Fibroblast of skin of right biceps (primary cell): Measurements from ENCODE around the gene RHOJ.

Experiments used
- DNase-seq: peaks from one replicate; pipeline ENCODE4 v3.0.0-alpha.2; 2013

Gene RHOJ

GRCh38 chr14:63205866-63206265 is 1.6 kb downstream of the RHOJ start:
- peak; percentile 24 for DNase-seq

- DNase-seq, result peak; percentile 37
Observed at GRCh38 chr14:63209160-63209559, 4.9 kb downstream of the RHOJ start.

DNA sequence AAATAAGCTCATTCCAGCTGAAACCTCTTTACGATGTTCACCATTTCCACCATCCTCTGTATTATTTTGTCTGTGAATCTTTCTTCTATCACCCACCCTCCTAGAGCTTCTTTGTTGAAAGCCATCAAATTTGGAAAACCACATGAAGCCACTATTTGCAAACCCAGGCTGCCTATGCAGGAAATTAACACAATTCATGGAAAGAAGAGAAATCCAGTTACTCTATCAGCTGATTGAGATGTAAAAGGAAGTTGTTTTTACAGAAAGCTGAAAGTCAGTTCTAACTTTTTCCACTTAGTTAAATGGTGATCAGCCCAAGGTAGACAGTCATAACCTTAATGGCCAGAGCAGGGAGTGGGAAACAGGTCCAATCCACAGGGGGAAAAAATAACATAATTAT is 6.6 kb downstream of the RHOJ start:
- DNase-seq, result no peak

DNA sequence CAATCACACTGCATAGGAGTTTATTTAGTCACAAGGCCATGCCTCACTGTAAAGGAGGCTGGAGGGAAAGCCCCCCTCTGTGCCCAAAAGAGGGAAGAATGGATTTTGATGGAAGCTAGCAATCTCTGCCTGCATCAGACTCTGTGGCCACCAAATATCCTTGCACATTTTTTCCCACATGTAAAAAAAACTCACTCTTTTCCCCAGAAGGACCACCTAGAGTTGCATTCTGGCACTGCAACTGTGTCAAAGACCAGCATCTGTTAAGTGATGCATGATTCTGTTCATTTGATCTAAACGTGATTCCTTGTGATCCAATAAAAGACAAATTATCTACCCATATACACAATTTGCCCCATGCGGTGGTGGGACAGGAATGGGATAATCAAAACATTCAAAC is 8.0 kb downstream of the RHOJ start:
- no peak for DNase-seq

DNA sequence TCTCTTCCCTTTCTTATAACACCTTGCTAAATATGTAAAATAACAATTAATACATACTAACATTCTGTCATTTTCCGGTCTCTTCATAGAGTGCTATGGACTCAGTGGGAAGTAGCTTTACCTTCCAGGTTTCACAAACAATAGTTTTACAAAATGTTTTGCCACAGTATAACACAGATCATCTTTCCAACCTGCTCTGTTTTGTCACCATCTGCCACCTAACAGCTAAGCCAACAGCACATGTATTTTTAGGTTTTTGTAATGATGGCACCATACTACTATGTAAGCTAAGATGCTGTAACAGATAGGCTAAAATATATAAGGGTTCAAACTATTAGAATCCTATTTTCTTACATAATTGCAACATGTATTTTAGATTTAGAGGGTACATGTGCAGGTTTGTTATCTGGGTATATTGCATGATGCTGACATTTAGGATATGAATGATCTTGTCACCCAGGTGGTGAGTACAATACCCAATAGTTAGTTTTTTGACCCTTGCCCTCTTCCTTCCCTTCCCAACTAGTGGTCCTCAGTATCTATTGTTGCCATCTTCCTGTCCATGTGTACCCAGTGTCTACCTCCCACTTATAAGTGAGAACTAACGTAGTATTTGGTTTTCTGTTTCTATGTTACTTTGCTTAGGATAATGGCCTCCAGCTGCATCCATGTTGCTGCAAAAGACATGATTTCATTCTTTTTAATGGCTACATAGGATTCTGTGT is 8.7 kb downstream of the RHOJ start:
- DNase-seq, result no peak

DNA sequence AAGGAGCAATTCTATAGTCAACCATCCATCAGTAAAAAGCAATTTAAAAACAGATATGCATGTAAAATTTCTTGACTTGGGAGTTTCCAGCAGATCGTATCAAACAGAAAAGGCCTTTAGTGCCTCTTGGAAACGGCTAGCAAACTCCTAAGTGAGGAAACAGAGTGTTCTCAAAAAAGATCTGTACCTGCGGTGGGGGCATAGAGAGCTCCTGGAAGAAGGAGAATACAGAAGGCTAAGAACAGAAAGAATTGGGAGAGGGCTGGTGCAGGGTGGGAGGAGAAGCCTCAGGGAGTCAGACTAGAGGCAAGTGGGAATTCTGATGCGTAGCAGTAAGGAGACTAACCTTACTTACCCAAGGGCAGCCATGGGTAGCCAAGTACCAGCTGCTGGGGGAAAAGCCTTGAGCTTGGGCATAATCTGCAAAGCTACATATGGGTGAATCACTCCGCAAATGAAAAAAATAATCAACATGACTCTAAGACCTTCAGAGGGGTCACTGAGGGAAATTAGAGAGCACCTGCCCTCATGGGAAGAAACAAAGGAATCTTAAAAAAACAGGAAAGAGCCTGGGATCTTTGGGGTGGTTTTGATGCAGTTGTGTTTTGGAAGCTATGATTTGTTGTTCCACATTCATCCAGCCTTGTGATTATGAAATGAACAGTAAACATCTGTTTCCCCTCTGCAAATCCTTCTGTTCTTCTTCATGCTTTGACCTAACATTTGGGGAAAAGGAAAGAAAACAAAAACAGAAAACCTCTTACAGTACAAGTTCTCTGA is 10.4 kb downstream of the RHOJ start:
- DNase-seq, result no peak

GRCh38 chr14:63220526-63220925 is 16.3 kb downstream of the RHOJ start:
- no peak for DNase-seq

DNA sequence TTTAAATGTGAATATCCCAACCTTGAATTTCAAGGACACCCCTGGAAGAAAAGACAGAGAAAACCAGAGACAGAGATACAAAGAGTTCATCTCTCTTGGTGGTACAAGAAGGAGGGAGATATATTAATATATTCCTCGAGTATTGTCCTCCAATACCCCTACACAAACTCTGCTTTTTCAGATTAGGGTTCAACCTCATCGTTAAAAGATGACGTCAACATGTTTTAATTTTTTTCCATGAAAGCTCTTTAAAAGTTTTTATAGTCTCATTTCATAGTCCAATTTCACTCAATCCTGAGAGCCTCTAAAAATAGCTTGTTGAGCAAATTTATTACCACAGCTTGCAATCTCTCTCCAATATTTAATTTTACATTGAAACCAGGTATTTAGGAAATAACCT is 19.4 kb downstream of the RHOJ start:
- DNase-seq, result no peak

DNA sequence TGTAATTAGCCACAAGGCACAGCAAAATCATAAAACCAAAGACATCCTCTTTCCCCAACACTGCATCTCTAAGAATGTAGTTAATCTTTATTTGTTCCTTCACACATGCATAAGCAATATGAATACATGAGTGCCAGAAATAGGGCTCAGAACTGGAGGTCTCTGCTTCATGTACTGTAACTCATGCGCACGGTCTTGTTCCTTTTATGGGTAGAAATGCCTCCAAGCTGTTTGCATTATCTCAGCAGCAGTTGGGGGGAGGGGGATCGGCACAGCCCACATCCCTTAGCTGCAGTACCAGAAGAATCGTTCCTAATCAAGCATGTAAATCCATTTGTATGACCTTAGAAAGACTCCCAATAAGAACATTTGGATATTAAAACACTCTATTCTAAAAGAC is 20.0 kb downstream of the RHOJ start:
- peak; percentile 25 for DNase-seq

DNA sequence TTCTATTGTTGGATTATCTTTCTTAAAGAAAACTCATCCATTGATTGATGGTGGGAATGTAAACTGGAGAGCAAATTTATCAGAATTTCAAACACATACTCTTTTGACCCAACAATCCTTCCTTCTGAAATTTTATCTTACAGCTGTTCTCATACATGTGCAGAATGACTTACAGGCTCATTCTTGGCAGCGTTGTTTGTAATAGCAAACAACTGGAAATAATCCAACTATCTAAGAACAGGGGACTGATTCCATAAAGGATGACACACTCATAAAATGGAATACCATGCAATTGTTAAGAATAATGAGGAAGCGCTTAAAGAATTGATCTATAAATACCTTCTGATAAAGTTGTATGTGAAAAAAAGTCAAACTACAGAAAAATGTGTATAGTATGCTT is 24.0 kb downstream of the RHOJ start:
- DNase-seq, result no peak

DNA sequence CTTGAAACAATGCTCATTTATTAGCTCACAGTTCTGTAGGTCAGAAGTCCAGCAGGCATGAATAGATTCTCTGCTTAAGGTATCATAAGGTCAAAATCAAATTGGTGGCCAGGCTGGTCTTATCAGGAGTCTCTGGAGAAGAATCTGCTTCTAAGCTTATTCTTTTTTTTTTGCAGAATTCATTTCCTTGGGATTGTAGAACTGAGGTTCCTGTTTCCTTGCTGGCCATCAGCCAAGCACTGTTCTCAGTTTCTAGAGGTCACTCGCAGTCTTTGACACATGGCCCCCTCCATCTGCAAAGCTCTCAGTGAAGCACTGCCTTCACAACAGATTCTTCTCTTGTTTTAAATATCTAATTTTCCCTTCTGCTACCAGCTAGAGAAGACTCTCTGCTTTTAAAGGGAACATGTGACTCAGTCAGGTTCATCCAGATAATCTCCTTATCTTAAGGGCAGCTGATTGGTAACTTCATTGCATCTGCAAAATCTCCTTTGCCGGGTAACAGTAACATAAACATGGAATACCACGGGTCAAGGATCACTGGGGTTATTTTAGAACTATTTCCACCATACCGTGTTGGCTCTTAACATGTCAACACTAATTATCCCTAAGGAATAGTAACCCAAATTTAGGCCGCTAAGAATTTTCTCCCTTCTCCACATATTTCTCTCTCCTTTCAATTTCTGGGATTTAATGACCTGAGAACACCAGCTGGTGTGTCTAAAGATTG is 25.3 kb downstream of the RHOJ start:
- no peak for DNase-seq

- no peak for DNase-seq
Observed at GRCh38 chr14:63231766-63232165, 27.5 kb downstream of the RHOJ start.

DNA sequence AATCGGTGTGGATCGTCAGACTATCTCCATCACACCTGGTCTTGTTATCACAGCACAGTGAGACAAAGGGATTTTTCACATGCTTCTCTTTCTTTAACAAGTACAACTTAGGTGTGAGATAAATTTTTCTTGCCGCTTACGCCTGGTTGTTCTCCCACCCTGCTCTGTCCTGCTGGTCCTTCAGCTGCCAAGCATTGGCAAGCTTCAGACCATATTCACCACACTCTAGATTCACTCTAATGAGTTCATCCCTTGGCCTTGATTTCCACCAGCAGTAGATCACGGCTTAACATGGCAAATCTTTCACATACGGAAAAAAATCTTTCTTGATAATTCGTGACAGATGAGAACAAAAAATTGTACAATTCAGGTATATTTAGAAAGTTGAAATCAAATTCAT is 33.5 kb downstream of the RHOJ start:
- DNase-seq, result no peak

DNA sequence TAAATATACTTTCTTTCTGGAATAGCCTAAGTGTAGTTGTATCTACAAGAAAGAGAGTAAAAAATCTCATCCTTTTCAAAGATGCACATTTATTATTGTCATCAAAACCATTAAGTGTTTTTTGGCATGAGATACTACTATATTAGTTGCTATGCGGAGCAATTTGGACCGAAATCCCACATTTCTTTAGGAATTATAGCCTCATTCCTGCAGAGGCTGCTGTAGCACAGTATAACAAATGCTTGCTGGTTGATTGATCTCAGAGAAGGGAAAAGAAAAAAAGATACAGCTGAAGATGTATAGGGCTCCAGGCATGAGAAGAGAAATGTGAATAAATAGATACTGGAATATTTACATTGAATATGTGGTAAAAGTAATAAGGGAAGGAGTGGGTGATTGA is 36.0 kb downstream of the RHOJ start:
- no peak for DNase-seq

DNA sequence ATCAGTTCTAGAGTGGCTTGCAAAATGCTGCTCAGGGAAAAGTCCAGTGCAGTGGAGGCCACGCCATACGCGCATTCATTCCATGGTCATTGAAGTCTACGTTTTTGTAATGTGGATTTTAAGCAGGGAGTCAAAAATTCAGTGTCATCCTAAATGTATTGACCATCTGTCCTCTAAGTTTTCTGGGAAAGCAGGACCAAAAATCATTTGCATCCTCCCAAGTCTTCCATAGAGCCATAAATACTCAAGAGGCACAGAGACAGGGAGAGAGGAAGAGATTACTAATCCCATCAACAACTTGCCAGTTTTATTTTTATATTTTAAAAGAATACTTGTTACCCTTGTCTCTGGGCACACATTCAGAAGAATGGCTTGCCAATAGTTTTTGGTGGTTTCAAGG is 36.9 kb downstream of the RHOJ start:
- no peak for DNase-seq

DNA sequence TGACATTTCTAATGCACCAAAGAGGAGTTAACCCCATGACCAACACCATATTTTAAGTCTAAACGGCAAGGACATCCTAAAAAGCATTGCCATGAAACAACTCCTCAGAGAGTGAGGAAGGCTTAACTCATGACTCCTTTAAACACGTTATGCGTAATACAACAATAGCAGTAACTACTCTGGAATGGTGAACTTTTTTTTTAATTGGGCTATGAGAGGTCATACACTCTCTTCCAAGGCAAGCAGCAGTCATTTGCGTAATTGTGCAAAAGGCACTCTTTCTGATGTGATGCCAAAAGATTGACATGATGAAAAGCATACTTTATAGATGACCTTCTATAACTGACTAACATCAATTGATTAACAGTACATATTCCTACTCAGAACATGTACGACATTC is 39.4 kb downstream of the RHOJ start:
- peak; percentile 35 for DNase-seq

- peak; percentile 19 for DNase-seq
Observed at GRCh38 chr14:63245893-63246292, 41.6 kb downstream of the RHOJ start.

- peak; percentile 84 for DNase-seq
Observed at GRCh38 chr14:63248211-63248610, 44.0 kb downstream of the RHOJ start.

GRCh38 chr14:63249092-63249491 is 44.8 kb downstream of the RHOJ start:
- DNase-seq, result peak; percentile 48

GRCh38 chr14:63257299-63257698 is 53.1 kb downstream of the RHOJ start:
- DNase-seq, result no peak

DNA sequence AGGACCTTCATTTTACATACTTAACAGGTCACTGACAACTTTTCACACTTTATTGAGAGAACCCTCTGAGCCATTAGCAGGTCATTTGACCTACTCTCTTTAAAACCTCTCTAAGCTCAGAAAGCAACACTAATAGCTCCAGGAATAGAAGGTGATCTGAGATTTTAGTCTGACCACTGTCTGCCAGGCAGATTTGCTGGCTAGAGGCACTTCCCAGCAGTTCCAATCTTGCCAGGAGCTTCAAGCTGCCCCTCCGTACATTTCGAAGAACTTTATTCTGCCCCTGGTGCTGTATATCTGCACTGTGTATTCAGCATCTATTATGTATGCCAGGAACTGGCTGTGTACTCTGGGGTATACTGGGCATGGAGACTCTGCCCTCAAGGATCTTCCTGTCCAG is 58.2 kb downstream of the RHOJ start:
- DNase-seq, result no peak

GRCh38 chr14:63266106-63266505 is 61.9 kb downstream of the RHOJ start:
- DNase-seq, result no peak

DNA sequence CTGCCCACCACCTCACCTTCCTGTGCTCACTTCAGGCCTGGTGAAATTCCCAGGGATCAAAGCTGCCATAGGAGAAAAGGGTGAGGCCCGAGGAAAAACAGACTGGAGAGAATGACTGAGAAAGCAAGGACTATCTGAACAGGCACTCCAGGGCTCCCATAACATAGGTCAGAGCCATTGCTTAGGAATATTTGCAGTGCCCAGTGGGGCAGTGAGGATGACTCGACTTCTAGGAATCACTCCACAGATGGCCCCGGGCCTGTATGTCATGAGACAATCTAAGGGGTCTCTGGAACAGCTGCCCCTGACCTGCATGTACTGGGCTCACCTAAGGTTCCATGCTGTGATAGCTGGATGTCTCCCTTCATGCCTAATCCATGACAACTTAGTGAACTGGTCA is 62.9 kb downstream of the RHOJ start:
- DNase-seq, result no peak

GRCh38 chr14:63268771-63269170 is 64.5 kb downstream of the RHOJ start:
- DNase-seq, result no peak
